Mucosa of descending colon (tissue), 3 donors: ENCODE data around the gene KLRC1. TPM values are rescaled to one million over a fixed set of nuclear protein-coding genes. Genes with fewer than 3 reads are reported as not detected.
A peak's percentile ranks its signal among the peaks of the same experiment; 100 is the strongest.
"Not testable (repeated sequence)": the region's sequence is repeated elsewhere in the genome, so short reads cannot be mapped to it uniquely, and the experiment has no call there.

Experiments
- ATAC-seq: fragments of 200-7000 bp; cut with Tn5 transposase; one replicate; pipeline ENCODE4 v1.9.1; 2020; ENCODE audit warnings: mild to moderate bottlenecking, moderate library complexity
- DNase-seq, 3 donors: peaks; one replicate each; pipeline ENCODE4 v3.0.0-alpha.2; 2020
- H3K36me3 ChIP-seq: fragments of 200-600 bp; one replicate; pipeline ENCODE4 v1.8.0; 2021; ENCODE audit warnings: low read depth, mild to moderate bottlenecking
- H3K4me1 ChIP-seq: fragments of 200-600 bp; one replicate; pipeline ENCODE4 v1.8.0; 2021; ENCODE audit warnings: low read depth, mild to moderate bottlenecking
- H3K4me3 ChIP-seq: fragments of 200-600 bp; one replicate; pipeline ENCODE4 v1.8.0; 2021; ENCODE audit warnings: mild to moderate bottlenecking
- H3K9me3 ChIP-seq: fragments of 200-600 bp; one replicate; pipeline ENCODE4 v1.8.0; 2021; ENCODE audit warnings: mild to moderate bottlenecking
- intact Hi-C, 2 donors: fragments of 100-400 bp; cut with DNase I in 1 of 2; cut with micrococcal nuclease in 1 of 2; formaldehyde crosslinking; loops; one replicate each; pipeline versions ENCODE4 v1.11.0 to v1.11.1; 2022; cut with DNase I, micrococcal nuclease
- total RNA-seq, 3 donors: library from RNA; stranded (reverse); fragmentation: NEBNext Ultra II Directional in 2 of 3; extraction: Animal tissue kit (Norgen Biotek cat#: 25700) in 2 of 3; gene quantifications; one replicate each; pipeline versions ENCODE4 v1.2.1 to v1.2.4, GENCODE V29; 2021 to 2023
- TF ChIP-seq, protein P1 (sequence below): fragments of 200-600 bp; IDR thresholded peaks from one replicate; pipeline ENCODE4 v1.8.0; 2022; ENCODE audit warnings: antibody characterized with exemption, mild to moderate bottlenecking
- donor health status: DM: no; HTN: no; CAD: no; lungs with moderate emphysema.
- donor health status: DM: no; HTN: no; CAD: no.
- donor health status: DM: no; HTN: yes; CAD: no.

The KLRC1 gene
- total RNA-seq, 3 donors from 2014 or later, result 1.2 to 3.6 (median 1.9) TPM

- intact Hi-C loops, result no loop called here
Observed at GRCh38 chr12:10448236-10448635, 4.9 kb downstream of the KLRC1 start.

DNA sequence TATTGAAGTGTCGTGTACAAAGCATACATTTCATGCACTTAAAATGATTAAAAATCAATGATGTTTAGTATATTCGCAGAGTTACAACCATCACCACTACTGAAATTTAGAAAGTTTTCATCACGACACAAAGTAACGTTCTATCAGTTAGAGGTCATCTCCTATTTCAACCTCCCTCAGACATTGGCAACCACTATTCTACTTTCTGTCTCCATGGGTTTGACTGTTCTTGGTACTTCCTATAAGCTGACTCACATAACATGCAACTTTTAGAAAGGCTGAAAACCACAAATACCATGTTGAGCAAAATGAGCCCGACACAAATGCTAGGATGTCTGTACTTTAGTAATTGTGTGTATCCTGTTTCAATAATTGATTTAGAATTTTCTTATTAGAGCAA is 7.1 kb downstream of the KLRC1 start:
- ATAC-seq, H3K9me3 ChIP-seq, intact Hi-C loops, H3K4me1 ChIP-seq, DNase-seq, H3K4me3 ChIP-seq, H3K36me3 ChIP-seq: not testable (repeated sequence)

More at GRCh38 chr12:10448236-10448635, 4.9 kb downstream of the KLRC1 start:
- H3K36me3 ChIP-seq, result no peaks in the 10 kb centered on the region
- peaks cover 1% of the 10 kb centered on the region for H3K4me1 ChIP-seq
- DNase-seq (no peak), ATAC-seq (no peak)
- no peak overlapping the region for H3K4me3 ChIP-seq
- H3K9me3 ChIP-seq, result no peaks in the 10 kb centered on the region
- TF ChIP-seq, protein P1, sequence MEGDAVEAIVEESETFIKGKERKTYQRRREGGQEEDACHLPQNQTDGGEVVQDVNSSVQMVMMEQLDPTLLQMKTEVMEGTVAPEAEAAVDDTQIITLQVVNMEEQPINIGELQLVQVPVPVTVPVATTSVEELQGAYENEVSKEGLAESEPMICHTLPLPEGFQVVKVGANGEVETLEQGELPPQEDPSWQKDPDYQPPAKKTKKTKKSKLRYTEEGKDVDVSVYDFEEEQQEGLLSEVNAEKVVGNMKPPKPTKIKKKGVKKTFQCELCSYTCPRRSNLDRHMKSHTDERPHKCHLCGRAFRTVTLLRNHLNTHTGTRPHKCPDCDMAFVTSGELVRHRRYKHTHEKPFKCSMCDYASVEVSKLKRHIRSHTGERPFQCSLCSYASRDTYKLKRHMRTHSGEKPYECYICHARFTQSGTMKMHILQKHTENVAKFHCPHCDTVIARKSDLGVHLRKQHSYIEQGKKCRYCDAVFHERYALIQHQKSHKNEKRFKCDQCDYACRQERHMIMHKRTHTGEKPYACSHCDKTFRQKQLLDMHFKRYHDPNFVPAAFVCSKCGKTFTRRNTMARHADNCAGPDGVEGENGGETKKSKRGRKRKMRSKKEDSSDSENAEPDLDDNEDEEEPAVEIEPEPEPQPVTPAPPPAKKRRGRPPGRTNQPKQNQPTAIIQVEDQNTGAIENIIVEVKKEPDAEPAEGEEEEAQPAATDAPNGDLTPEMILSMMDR, result no peak

DNA sequence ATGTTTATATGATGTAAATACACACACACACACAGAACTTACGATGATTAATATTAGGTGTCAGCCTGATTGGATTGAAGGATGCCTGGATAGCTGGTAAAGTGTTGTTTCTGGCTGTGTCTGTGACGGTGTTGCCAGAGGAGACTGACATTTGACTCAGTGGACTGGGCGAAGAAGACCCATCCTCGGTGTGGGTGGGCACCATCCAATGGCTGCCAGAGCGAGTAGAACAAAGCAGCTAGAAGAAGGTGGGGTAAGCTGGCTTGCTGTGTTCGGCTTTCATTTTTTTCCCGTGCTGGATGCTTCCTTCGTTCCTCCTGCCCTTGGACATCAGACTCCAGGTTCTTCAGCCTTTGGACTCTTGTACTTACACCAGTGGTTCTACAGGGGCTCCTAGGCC is 12.0 kb downstream of the KLRC1 start:
- H3K36me3 ChIP-seq, H3K4me1 ChIP-seq, H3K9me3 ChIP-seq, intact Hi-C loops, ATAC-seq, H3K4me3 ChIP-seq, DNase-seq: not testable (repeated sequence)

DNA sequence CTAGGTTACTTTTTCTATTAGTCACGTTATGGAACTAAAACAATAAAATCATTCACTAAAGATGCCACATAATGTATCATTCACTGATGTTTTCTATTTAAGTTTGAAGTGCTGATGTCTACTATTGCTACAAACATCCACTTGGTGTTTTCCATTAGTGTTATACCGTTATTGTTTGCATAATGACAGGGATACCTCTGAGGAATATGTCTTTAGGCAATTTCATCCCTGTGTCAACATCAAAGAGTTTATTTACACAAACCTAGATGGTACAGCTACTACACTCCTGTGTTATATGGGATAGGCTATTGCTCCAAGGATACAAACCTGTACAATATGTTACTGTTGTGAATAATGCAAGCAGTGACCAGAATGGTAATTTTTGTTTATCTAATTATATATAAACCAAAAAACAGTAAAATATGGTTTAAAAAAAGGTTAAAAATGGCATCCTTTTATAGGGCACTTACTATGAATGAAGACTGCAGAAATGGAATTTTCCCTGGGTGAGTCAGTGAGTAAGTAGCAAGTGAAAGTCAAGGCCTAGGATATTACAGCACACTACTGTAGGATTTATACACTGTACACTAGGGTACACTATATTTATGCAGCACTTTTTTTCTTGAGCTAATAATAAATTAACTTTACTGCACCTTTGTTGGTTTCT is 13.4 kb downstream of the KLRC1 start:
- DNase-seq, H3K4me3 ChIP-seq, intact Hi-C loops, H3K36me3 ChIP-seq, H3K9me3 ChIP-seq, H3K4me1 ChIP-seq: not testable (repeated sequence)
- ATAC-seq, result peak; percentile 46

DNA sequence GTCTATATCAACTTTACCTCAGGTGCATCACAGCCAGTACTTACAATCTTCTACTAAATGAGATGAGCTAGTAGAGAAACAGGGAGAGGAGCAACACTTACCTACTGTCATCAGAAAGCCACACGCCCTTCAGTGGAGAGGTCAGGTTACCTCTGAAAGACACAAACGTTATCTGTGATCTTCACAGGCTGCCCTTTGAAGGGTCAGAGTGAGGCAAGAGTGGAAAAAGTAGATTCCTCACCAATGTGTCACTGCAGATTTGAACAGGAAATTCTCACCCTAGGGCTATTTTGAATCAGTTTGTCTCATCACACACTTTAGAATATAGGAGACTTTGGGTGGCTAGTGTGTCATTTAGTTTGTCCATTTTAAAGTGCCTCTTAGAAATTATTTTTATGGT is 15.6 kb downstream of the KLRC1 start:
- H3K4me3 ChIP-seq, H3K36me3 ChIP-seq, ATAC-seq: not testable (repeated sequence)

DNA sequence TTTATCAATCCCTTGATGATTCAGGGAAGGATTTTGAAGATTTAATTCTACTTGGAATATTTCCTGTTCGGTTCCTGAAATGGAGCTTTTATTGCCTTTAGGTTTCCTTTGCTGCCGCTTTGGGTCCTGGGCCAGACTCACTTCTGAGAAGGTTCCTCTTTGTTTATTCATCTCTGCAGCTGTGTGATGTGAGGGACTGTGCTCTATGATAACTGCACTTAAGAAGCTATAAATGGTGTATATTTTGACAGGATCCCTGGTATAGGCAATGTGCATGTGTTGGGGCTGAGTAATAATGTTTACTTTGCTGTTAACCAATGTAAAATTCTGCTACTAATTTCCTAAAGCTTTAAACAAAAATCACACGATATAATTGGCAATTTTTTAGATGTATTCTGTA is 17.4 kb downstream of the KLRC1 start, which contains the start of gene KLRC2:
Gene KLRC2 (minus strand): TSS at position 195 of the 400 bp plus-strand sequence. CDS start 24 bp downstream, at position 171.
- intact Hi-C loops, H3K4me3 ChIP-seq, H3K36me3 ChIP-seq, H3K9me3 ChIP-seq, H3K4me1 ChIP-seq: not testable (repeated sequence)
- DNase-seq (peak in 1 of 3 donors; percentile 23), ATAC-seq (peak; percentile 91)

More for the DNA sequence above, 15.6 kb downstream of the KLRC1 start:
- H3K9me3 ChIP-seq, intact Hi-C loops, DNase-seq, H3K4me1 ChIP-seq: not testable (repeated sequence)

- not testable (repeated sequence) for ATAC-seq
Observed at GRCh38 chr12:10430623-10431022, 22.6 kb downstream of the KLRC1 start.

GRCh38 chr12:10425938-10426337 is 27.2 kb downstream of the KLRC1 start:
- H3K9me3 ChIP-seq, DNase-seq, H3K4me1 ChIP-seq, ATAC-seq, H3K36me3 ChIP-seq, intact Hi-C loops, H3K4me3 ChIP-seq: not testable (repeated sequence)

More at GRCh38 chr12:10430623-10431022, 22.6 kb downstream of the KLRC1 start:
- H3K36me3 ChIP-seq, H3K4me1 ChIP-seq, H3K9me3 ChIP-seq, intact Hi-C loops, H3K4me3 ChIP-seq, DNase-seq: not testable (repeated sequence)

DNA sequence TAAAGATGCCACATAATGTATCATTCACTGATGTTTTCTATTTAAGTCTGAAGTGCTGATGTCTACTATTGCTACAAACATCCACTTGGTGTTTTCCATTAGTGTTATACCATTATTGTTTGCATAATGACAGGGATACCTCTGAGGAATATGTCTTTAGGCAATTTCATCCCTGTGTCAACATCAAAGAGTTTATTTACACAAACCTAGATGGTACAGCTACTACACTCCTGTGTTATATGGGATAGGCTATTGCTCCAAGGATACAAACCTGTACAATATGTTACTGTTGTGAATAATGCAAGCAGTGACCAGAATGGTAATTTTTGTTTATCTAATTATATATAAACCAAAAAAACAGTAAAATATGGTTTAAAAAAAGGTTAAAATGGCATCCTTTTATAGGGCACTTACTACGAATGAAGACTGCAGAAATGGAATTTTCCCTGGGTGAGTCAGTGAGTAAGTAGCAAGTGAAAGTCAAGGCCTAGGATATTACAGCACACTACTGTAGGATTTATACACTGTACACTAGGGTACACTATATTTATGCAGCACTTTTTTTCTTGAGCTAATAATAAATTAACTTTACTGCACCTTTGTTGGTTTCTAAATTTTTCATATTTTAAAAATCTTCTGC is 28.8 kb downstream of the KLRC1 start:
- intact Hi-C loops, H3K4me3 ChIP-seq, H3K4me1 ChIP-seq, H3K36me3 ChIP-seq, DNase-seq, H3K9me3 ChIP-seq: not testable (repeated sequence)
- ATAC-seq, result peak; percentile 67

GRCh38 chr12:10422159-10422558 is 31.0 kb downstream of the KLRC1 start:
- intact Hi-C loops, DNase-seq: not testable (repeated sequence)

GRCh38 chr12:10420334-10420733 is 32.8 kb downstream of the KLRC1 start, which contains the start of gene KLRC3:
KLRC3 (minus strand) TSS chr12:10420595; CDS start chr12:10420550, 45 bp downstream.
- DNase-seq, intact Hi-C loops, H3K9me3 ChIP-seq, H3K36me3 ChIP-seq, H3K4me1 ChIP-seq, H3K4me3 ChIP-seq: not testable (repeated sequence)
- peak; percentile 83 for ATAC-seq

More at GRCh38 chr12:10422159-10422558, 31.0 kb downstream of the KLRC1 start:
- not testable (repeated sequence) for H3K4me3 ChIP-seq, H3K4me1 ChIP-seq, H3K36me3 ChIP-seq, H3K9me3 ChIP-seq
- ATAC-seq, result peak; percentile 23
